ENCODE measurements around the gene PTH1R. TPM values are rescaled to one million over a fixed set of nuclear protein-coding genes. Genes with fewer than 3 reads are reported as not detected.

Gene PTH1R
- polyA plus RNA-seq, 1 donor (not counting 4 experiments of a cell fraction or from before 2014, with no cell fraction given), result not detected

- dilution Hi-C loops (cut with MboI; ENCODE audit: extremely low pct_ligation_motif_present, low sequenced_read_pairs), result no loop called here
- no peaks in the 10 kb centered on the region for H3K9me1 ChIP-seq (ENCODE audit: control insufficient read depth, extremely low read depth, insufficient read depth, low read length)
- no peak overlapping the region for H3K4me2 ChIP-seq (ENCODE audit: control insufficient read depth, extremely low read depth, insufficient read depth, low read depth, low read length)
- peaks cover 40% of the 10 kb centered on the region for H3K27me3 ChIP-seq (ENCODE audit: control insufficient read depth, extremely low read depth, insufficient read depth, low read length)
- no peaks in the 10 kb centered on the region for H3K9me3 ChIP-seq (ENCODE audit: control insufficient read depth, low read depth, low read length)
- no peaks in the 10 kb centered on the region for H3K36me3 ChIP-seq (ENCODE audit: control insufficient read depth in 2 of 2, extremely low read depth in 1 of 2, insufficient read depth in 2 of 2, low read length in 2 of 2)
- H3K4me3 ChIP-seq (ENCODE audit: control insufficient read depth in 2 of 3, extremely low read depth in 1 of 3, insufficient read depth in 2 of 3, low read depth in 1 of 3, low read length in 3 of 3), result no peak overlapping the region
- no peaks in the 10 kb centered on the region for H4K20me1 ChIP-seq (ENCODE audit: control insufficient read depth, extremely low read depth, insufficient read depth, low read length)
- H2AFZ ChIP-seq (ENCODE audit: control insufficient read depth, low read length), result no peak overlapping the region
- H3K4me1 ChIP-seq (ENCODE audit: control insufficient read depth, extremely low read depth, insufficient read depth, low read length), result no peaks in the 10 kb centered on the region
- FAIRE-seq (no peak), DNase-seq (ENCODE audit: low read depth, low spot score) (no peak)
- no peak overlapping the region for H3K9ac ChIP-seq (ENCODE audit: control insufficient read depth, extremely low read depth, insufficient read depth, low read length)
- TF ChIP-seq, protein P1, sequence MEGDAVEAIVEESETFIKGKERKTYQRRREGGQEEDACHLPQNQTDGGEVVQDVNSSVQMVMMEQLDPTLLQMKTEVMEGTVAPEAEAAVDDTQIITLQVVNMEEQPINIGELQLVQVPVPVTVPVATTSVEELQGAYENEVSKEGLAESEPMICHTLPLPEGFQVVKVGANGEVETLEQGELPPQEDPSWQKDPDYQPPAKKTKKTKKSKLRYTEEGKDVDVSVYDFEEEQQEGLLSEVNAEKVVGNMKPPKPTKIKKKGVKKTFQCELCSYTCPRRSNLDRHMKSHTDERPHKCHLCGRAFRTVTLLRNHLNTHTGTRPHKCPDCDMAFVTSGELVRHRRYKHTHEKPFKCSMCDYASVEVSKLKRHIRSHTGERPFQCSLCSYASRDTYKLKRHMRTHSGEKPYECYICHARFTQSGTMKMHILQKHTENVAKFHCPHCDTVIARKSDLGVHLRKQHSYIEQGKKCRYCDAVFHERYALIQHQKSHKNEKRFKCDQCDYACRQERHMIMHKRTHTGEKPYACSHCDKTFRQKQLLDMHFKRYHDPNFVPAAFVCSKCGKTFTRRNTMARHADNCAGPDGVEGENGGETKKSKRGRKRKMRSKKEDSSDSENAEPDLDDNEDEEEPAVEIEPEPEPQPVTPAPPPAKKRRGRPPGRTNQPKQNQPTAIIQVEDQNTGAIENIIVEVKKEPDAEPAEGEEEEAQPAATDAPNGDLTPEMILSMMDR (optimal IDR thresholded peaks at IDR 0.05 in 1 of 3, IDR thresholded peaks at IDR 0.05 in 1 of 3, conservative IDR thresholded peaks at IDR 0.05 in 1 of 3; ENCODE audit: extremely low read depth in 1 of 3, insufficient read depth in 2 of 3, low read length in 3 of 3), result no peak
- TF ChIP-seq EZH2 (IDR thresholded peaks at IDR 0.05; ENCODE audit: low read length), result no peak
- H3K27ac ChIP-seq (ENCODE audit: control insufficient read depth, insufficient read depth, low read length), result no peak overlapping the region
- no peaks in the 10 kb centered on the region for H3K79me2 ChIP-seq (ENCODE audit: control insufficient read depth, insufficient read depth, low read length)
Observed at GRCh38 chr3:46873521-46873920, 4.0 kb upstream of the PTH1R start.

- no peaks in the 10 kb centered on the region for H3K9me3 ChIP-seq (ENCODE audit: control insufficient read depth, low read depth, low read length)
- H3K4me3 ChIP-seq (ENCODE audit: control insufficient read depth in 2 of 3, extremely low read depth in 1 of 3, insufficient read depth in 2 of 3, low read depth in 1 of 3, low read length in 3 of 3), result no peak overlapping the region
- no peak overlapping the region for H3K4me2 ChIP-seq (ENCODE audit: control insufficient read depth, extremely low read depth, insufficient read depth, low read depth, low read length)
- no peaks in the 10 kb centered on the region for H4K20me1 ChIP-seq (ENCODE audit: control insufficient read depth, extremely low read depth, insufficient read depth, low read length)
- H3K9me1 ChIP-seq (ENCODE audit: control insufficient read depth, extremely low read depth, insufficient read depth, low read length), result no peaks in the 10 kb centered on the region
- no peak overlapping the region for H3K27ac ChIP-seq (ENCODE audit: control insufficient read depth, insufficient read depth, low read length)
- H3K27me3 ChIP-seq (ENCODE audit: control insufficient read depth, extremely low read depth, insufficient read depth, low read length), result peaks cover 40% of the 10 kb centered on the region
- no peak overlapping the region for H2AFZ ChIP-seq (ENCODE audit: control insufficient read depth, low read length)
- no peak overlapping the region for H3K9ac ChIP-seq (ENCODE audit: control insufficient read depth, extremely low read depth, insufficient read depth, low read length)
- TF ChIP-seq EZH2 (IDR thresholded peaks at IDR 0.05; ENCODE audit: low read length), result no peak
- TF ChIP-seq, protein P1 (optimal IDR thresholded peaks at IDR 0.05 in 1 of 3, IDR thresholded peaks at IDR 0.05 in 1 of 3, conservative IDR thresholded peaks at IDR 0.05 in 1 of 3; ENCODE audit: extremely low read depth in 1 of 3, insufficient read depth in 2 of 3, low read length in 3 of 3), result no peak
- no peak for FAIRE-seq
- H3K36me3 ChIP-seq (ENCODE audit: control insufficient read depth in 2 of 2, extremely low read depth in 1 of 2, insufficient read depth in 2 of 2, low read length in 2 of 2), result no peaks in the 10 kb centered on the region
- dilution Hi-C loops (cut with MboI; ENCODE audit: extremely low pct_ligation_motif_present, low sequenced_read_pairs), result no loop called here
- H3K4me1 ChIP-seq (ENCODE audit: control insufficient read depth, extremely low read depth, insufficient read depth, low read length), result no peaks in the 10 kb centered on the region
- no peak for DNase-seq (ENCODE audit: low read depth, low spot score)
- H3K79me2 ChIP-seq (ENCODE audit: control insufficient read depth, insufficient read depth, low read length), result no peaks in the 10 kb centered on the region
Observed at GRCh38 chr3:46874430-46874829, 3.1 kb upstream of the PTH1R start.
